GM23338 (cell line): ENCODE results near the gene LRRN4CL. TPM values are rescaled to one million over a fixed set of nuclear protein-coding genes. Genes with fewer than 3 reads are reported as not detected.

Experiments
- ATAC-seq: fragments of 200-7000 bp; cut with Tn5 transposase; 3 replicates; pipeline ENCODE4 v1.9.1; 2020
- DNase-seq: peaks from one replicate; pipeline ENCODE4 v3.0.0-alpha.2; 2015; ENCODE audit warnings: low spot score
- H2AFZ ChIP-seq: fragments of 200-600 bp; sonication (generic); 2 replicates; pipeline ENCODE4 v1.8.0; 2016; ENCODE audit warnings: antibody characterized with exemption, mild to moderate bottlenecking, moderate library complexity
- H3F3A ChIP-seq: fragments of 200-600 bp; sonication (generic); replicated peaks from 2 replicates; pipeline ENCODE4 v1.8.0; 2017; ENCODE audit warnings: antibody characterized with exemption, mixed run types, low read depth
- H3K27ac ChIP-seq: fragments of 200-600 bp; sonication (generic); 2 replicates; pipeline ENCODE4 v1.6.1; 2016; ENCODE audit warnings: low read depth
- H3K27me3 ChIP-seq: fragments of 200-600 bp; sonication (generic); 2 replicates; pipeline ENCODE4 v1.8.0; 2016; ENCODE audit warnings: mild to moderate bottlenecking, mixed run types, moderate library complexity; ENCODE audit not compliant: insufficient read depth
- H3K36me3 ChIP-seq: fragments of 200-600 bp; sonication (generic); 2 replicates; pipeline ENCODE4 v1.8.0; 2016; ENCODE audit warnings: mild to moderate bottlenecking; ENCODE audit not compliant: insufficient read depth
- H3K4me1 ChIP-seq: fragments of 200-600 bp; sonication (generic); 2 replicates; pipeline ENCODE4 v1.8.0; 2016; ENCODE audit warnings: mild to moderate bottlenecking, moderate library complexity; ENCODE audit not compliant: insufficient read depth
- H3K4me2 ChIP-seq: fragments of 200-600 bp; sonication (generic); 2 replicates; pipeline ENCODE4 v1.7.1; 2017; ENCODE audit warnings: mixed run types
- H3K4me3 ChIP-seq: fragments of 200-600 bp; sonication (generic); 2 replicates; pipeline ENCODE4 v1.6.1; 2016; ENCODE audit warnings: mixed run types
- H3K79me2 ChIP-seq: fragments of 200-600 bp; sonication (generic); replicated peaks from 2 replicates; pipeline ENCODE4 v1.8.0; 2017; ENCODE audit warnings: mild to moderate bottlenecking; ENCODE audit not compliant: insufficient read depth
- H3K9me2 ChIP-seq: fragments of 200-600 bp; sonication (generic); 2 replicates; pipeline ENCODE4 v1.8.0; 2017; ENCODE audit not compliant: insufficient read depth
- H4K20me1 ChIP-seq: fragments of 200-600 bp; sonication (generic); replicated peaks from 2 replicates; pipeline ENCODE4 v1.8.0; 2017; ENCODE audit warnings: mild to moderate bottlenecking; ENCODE audit not compliant: insufficient read depth
- H3K27ac Mint-ChIP-seq: 2 replicates; pipeline ENCODE4 v1.8.0; 2020; ENCODE audit warnings: inconsistent platforms, mild to moderate bottlenecking, moderate library complexity, mixed read lengths
- H3K27me3 Mint-ChIP-seq: 3 replicates; pipeline ENCODE4 v1.8.0; 2022; ENCODE audit warnings: low read depth, mild to moderate bottlenecking, moderate library complexity, mixed read lengths, inconsistent platforms; ENCODE audit not compliant: insufficient read depth, poor library complexity
- H3K36me3 Mint-ChIP-seq: 3 replicates; pipeline ENCODE4 v1.8.0; 2021; ENCODE audit warnings: low read depth, mild to moderate bottlenecking, inconsistent platforms, moderate library complexity, mixed read lengths
- H3K4me1 Mint-ChIP-seq: 3 replicates; pipeline ENCODE4 v1.8.0; 2020; ENCODE audit warnings: mild to moderate bottlenecking, inconsistent platforms, mixed read lengths
- H3K4me3 Mint-ChIP-seq: 3 replicates; pipeline ENCODE4 v1.8.0; 2021; ENCODE audit warnings: moderate library complexity, mild to moderate bottlenecking, inconsistent platforms, mixed read lengths
- H3K9me3 Mint-ChIP-seq: 3 replicates; pipeline ENCODE4 v1.8.0; 2020; ENCODE audit warnings: moderate library complexity, mild to moderate bottlenecking, inconsistent platforms, mixed read lengths
- CTCF ChIP-seq, 2 experiments: fragments of 200-600 bp in 1 of 2; sonication (generic) in 1 of 2; conservative IDR thresholded peaks; 2 replicates each; pipeline versions ENCODE4 v1.5.1 to v1.6.1; 2016 to 2017; ENCODE audit warnings: antibody characterized with exemption in 2 of 2, low read depth in 2 of 2, mild to moderate bottlenecking in 2 of 2, moderate library complexity in 1 of 2
- ZNF462 ChIP-seq: fragments of 250-450 bp; sonication (Bioruptor Pico); IDR thresholded peaks from 2 replicates; pipeline ENCODE4 v1.5.0; 2020; ENCODE audit warnings: mild to moderate bottlenecking, moderate library complexity
- polyA plus RNA-seq: library from polyadenylated mRNA; unstranded; fragments of >200 nt; fragmentation: Nextera tagmentation; extraction: Ambion mirVana; gene quantifications from 2 replicates; pipeline ENCODE4 v1.2.1, GENCODE V29; 2016
- total RNA-seq: library from RNA; depleted of rRNA; stranded (reverse); fragments of >200 nt; shearing (Covaris generic); gene quantifications from 2 replicates; pipeline ENCODE4 v1.2.3, GENCODE V29; 2014

The LRRN4CL gene
- total and polyA plus RNA-seq, 2 experiments from 2014 or later: 0.08 to 0.21 TPM

GRCh38 chr11:62680825-62681240 is 8.5 kb downstream of the LRRN4CL start:
- Histone ChIP-seq H3K27ac (0 out of 2 replicates have a peak overlapping the region, but pooled peaks have one; percentile 1), H3K4me3 (no peak overlapping the region), H3K36me3 (no peaks in the 10 kb centered on the region), H3K4me1 (peaks cover 11% of the 10 kb centered on the region), H2AFZ (peak overlapping the region; percentile 73), H3K27me3 (no peaks in the 10 kb centered on the region), H3K9me2 (no peaks in the 10 kb centered on the region), H4K20me1 (no peaks in the 10 kb centered on the region), H3K79me2 (peaks cover 14% of the 10 kb centered on the region), H3F3A (peaks cover 22% of the 10 kb centered on the region), H3K4me2 (no peak overlapping the region)
- Mint-ChIP-seq H3K27me3 (peaks cover 5% of the 10 kb centered on the region), H3K36me3 (peaks cover 23% of the 10 kb centered on the region), H3K27ac (peak overlapping the region; percentile 74), H3K9me3 (no peaks in the 10 kb centered on the region), H3K4me3 (no peak overlapping the region), H3K4me1 (peaks cover 20% of the 10 kb centered on the region)
- DNase-seq (peak; percentile 49), ATAC-seq (peak; percentile 51)
- TF ChIP-seq ZNF462 (CRISPR knock-in tag): no peak
- TF ChIP-seq CTCF (conservative IDR thresholded peaks at IDR 0.05; ENCODE audit: low read depth in 2 of 2): peak; percentile 28 to 50; a peak in 2 of 4 replicates
